Measurements from ENCODE around the gene SLX4.

SLX4 gene

GRCh38 chr16:3541527-3542155 lies 69.8 kb downstream of the SLX4 start:
- H3K4me1 ChIP-seq (ENCODE audit: control insufficient read depth in 2 of 2, insufficient read depth in 2 of 2, low read length in 2 of 2): no peaks in the 10 kb centered on the region
- no peak overlapping the region for H3K4me3 ChIP-seq (ENCODE audit: low read length in 2 of 2)
- H3K27ac ChIP-seq (ENCODE audit: low read depth in 2 of 2, low read length in 2 of 2): no peak overlapping the region
- peaks cover 3 to 7% of the 10 kb centered on the region in 2 donors for H3K36me3 ChIP-seq (ENCODE audit: control insufficient read depth in 2 of 2, insufficient read depth in 2 of 2, low read length in 2 of 2)
- H3K9ac ChIP-seq (ENCODE audit: low read depth in 1 of 2, low read length in 2 of 2): no peak overlapping the region
- H3K9me3 ChIP-seq (ENCODE audit: control insufficient read depth in 2 of 2, low read length in 2 of 2): no peaks in the 10 kb centered on the region
- H3K27me3 ChIP-seq (ENCODE audit: control insufficient read depth in 2 of 2, insufficient read depth in 2 of 2, low read length in 2 of 2): no peaks in the 10 kb centered on the region

- Histone ChIP-seq H3K4me1 (ENCODE audit: control insufficient read depth in 2 of 2, insufficient read depth in 2 of 2, low read length in 2 of 2) (no peaks in the 10 kb centered on the region), H3K36me3 (ENCODE audit: control insufficient read depth in 2 of 2, insufficient read depth in 2 of 2, low read length in 2 of 2) (peaks cover 10 to 22% of the 10 kb centered on the region in 2 donors), H3K27me3 (ENCODE audit: control insufficient read depth in 2 of 2, insufficient read depth in 2 of 2, low read length in 2 of 2) (no peaks in the 10 kb centered on the region), H3K9ac (ENCODE audit: low read depth in 1 of 2, low read length in 2 of 2) (no peak overlapping the region), H3K4me3 (ENCODE audit: low read length in 2 of 2) (no peak overlapping the region), H3K9me3 (ENCODE audit: control insufficient read depth in 2 of 2, low read length in 2 of 2) (no peaks in the 10 kb centered on the region), H3K27ac (ENCODE audit: low read depth in 2 of 2, low read length in 2 of 2) (no peak overlapping the region)
Observed at GRCh38 chr16:3538222-3538621, 73.2 kb downstream of the SLX4 start.

GRCh38 chr16:3536851-3537250 lies 74.6 kb downstream of the SLX4 start:
- Histone ChIP-seq H3K9ac (ENCODE audit: low read depth in 1 of 2, low read length in 2 of 2) (no peak overlapping the region), H3K27ac (ENCODE audit: low read depth in 2 of 2, low read length in 2 of 2) (no peak overlapping the region), H3K9me3 (ENCODE audit: control insufficient read depth in 2 of 2, low read length in 2 of 2) (no peaks in the 10 kb centered on the region), H3K4me3 (ENCODE audit: low read length in 2 of 2) (no peak overlapping the region), H3K4me1 (ENCODE audit: control insufficient read depth in 2 of 2, insufficient read depth in 2 of 2, low read length in 2 of 2) (no peaks in the 10 kb centered on the region), H3K36me3 (ENCODE audit: control insufficient read depth in 2 of 2, insufficient read depth in 2 of 2, low read length in 2 of 2) (peaks cover 15 to 30% of the 10 kb centered on the region in 2 donors), H3K27me3 (ENCODE audit: control insufficient read depth in 2 of 2, insufficient read depth in 2 of 2, low read length in 2 of 2) (no peaks in the 10 kb centered on the region)

- H3K9me3 ChIP-seq (ENCODE audit: control insufficient read depth in 2 of 2, low read length in 2 of 2): no peaks in the 10 kb centered on the region
- H3K36me3 ChIP-seq (ENCODE audit: control insufficient read depth in 2 of 2, insufficient read depth in 2 of 2, low read length in 2 of 2): peaks cover 15 to 32% of the 10 kb centered on the region in 2 donors
- no peak overlapping the region for H3K9ac ChIP-seq (ENCODE audit: low read depth in 1 of 2, low read length in 2 of 2)
- H3K4me1 ChIP-seq (ENCODE audit: control insufficient read depth in 2 of 2, insufficient read depth in 2 of 2, low read length in 2 of 2): no peaks in the 10 kb centered on the region
- no peak overlapping the region for H3K27ac ChIP-seq (ENCODE audit: low read depth in 2 of 2, low read length in 2 of 2)
- no peaks in the 10 kb centered on the region for H3K27me3 ChIP-seq (ENCODE audit: control insufficient read depth in 2 of 2, insufficient read depth in 2 of 2, low read length in 2 of 2)
- H3K4me3 ChIP-seq (ENCODE audit: low read length in 2 of 2): no peak overlapping the region
Observed at GRCh38 chr16:3536271-3536731, 75.1 kb downstream of the SLX4 start.

GRCh38 chr16:3534126-3534525 lies 77.3 kb downstream of the SLX4 start:
- peaks cover 22 to 33% of the 10 kb centered on the region in 2 donors for H3K36me3 ChIP-seq (ENCODE audit: control insufficient read depth in 2 of 2, insufficient read depth in 2 of 2, low read length in 2 of 2)
- no peaks in the 10 kb centered on the region for H3K4me1 ChIP-seq (ENCODE audit: control insufficient read depth in 2 of 2, insufficient read depth in 2 of 2, low read length in 2 of 2)

GRCh38 chr16:3532741-3533140 lies 78.7 kb downstream of the SLX4 start:
- peaks cover 23 to 36% of the 10 kb centered on the region in 2 donors for H3K36me3 ChIP-seq (ENCODE audit: control insufficient read depth in 2 of 2, insufficient read depth in 2 of 2, low read length in 2 of 2)
- H3K27ac ChIP-seq (ENCODE audit: low read depth in 2 of 2, low read length in 2 of 2): no peak overlapping the region
- H3K27me3 ChIP-seq (ENCODE audit: control insufficient read depth in 2 of 2, insufficient read depth in 2 of 2, low read length in 2 of 2): no peaks in the 10 kb centered on the region
- H3K9me3 ChIP-seq (ENCODE audit: control insufficient read depth in 2 of 2, low read length in 2 of 2): no peaks in the 10 kb centered on the region
- H3K4me3 ChIP-seq (ENCODE audit: low read length in 2 of 2): no peak overlapping the region
- no peaks in the 10 kb centered on the region for H3K4me1 ChIP-seq (ENCODE audit: control insufficient read depth in 2 of 2, insufficient read depth in 2 of 2, low read length in 2 of 2)
- H3K9ac ChIP-seq (ENCODE audit: low read depth in 1 of 2, low read length in 2 of 2): no peak overlapping the region

More at GRCh38 chr16:3534126-3534525, 77.3 kb downstream of the SLX4 start:
- Histone ChIP-seq H3K9ac (ENCODE audit: low read depth in 1 of 2, low read length in 2 of 2) (no peak overlapping the region), H3K4me3 (ENCODE audit: low read length in 2 of 2) (no peak overlapping the region), H3K27ac (ENCODE audit: low read depth in 2 of 2, low read length in 2 of 2) (no peak overlapping the region), H3K9me3 (ENCODE audit: control insufficient read depth in 2 of 2, low read length in 2 of 2) (no peaks in the 10 kb centered on the region), H3K27me3 (ENCODE audit: control insufficient read depth in 2 of 2, insufficient read depth in 2 of 2, low read length in 2 of 2) (no peaks in the 10 kb centered on the region)

Data from mucosa of rectum (tissue), 2 donors.